Common myeloid progenitor, CD34-positive (primary cell): ENCODE results near the gene KIF3C.
"Not testable (repeated sequence)": the region's sequence is repeated elsewhere in the genome, so short reads cannot be mapped to it uniquely, and the experiment has no call there.

Experiments used
- CTCF ChIA-PET: fragments of 350-600 bp; sonication (Branson Sonifier 250); formaldehyde crosslinking; loops from one replicate; lab custom pipeline; 2021; ENCODE audit warnings: antibody characterized with exemption; lab: Charles Lee
- POLR2A ChIA-PET: fragments of 350-600 bp; sonication (Branson Sonifier 250); formaldehyde crosslinking; loops from one replicate; lab custom pipeline; 2021; ENCODE audit warnings: antibody characterized with exemption; lab: Charles Lee
- DNase-seq, 3 donors: peaks; one replicate each; pipeline versions ENCODE4 v3.0.0 to v3.0.0-alpha.2; 2013
- H3K27ac ChIP-seq, 2 experiments: 1 replicate in 1 of 2; 2 replicates in 1 of 2; pipeline ENCODE4 v1.7.0; 2013; ENCODE audit warnings: inconsistent platforms in 2 of 2, low read length in 2 of 2, mild to moderate bottlenecking in 2 of 2, low read depth in 1 of 2, moderate library complexity in 1 of 2; ENCODE audit not compliant: severe bottlenecking in 2 of 2, insufficient read depth in 1 of 2, poor library complexity in 1 of 2
- H3K27me3 ChIP-seq, 5 experiments: replicated peaks in 2 of 5; 1 replicate in 3 of 5; 2 replicates in 2 of 5; pipeline versions ENCODE4 v1.6.1 to v1.7.0; 2013; ENCODE audit warnings: low read length in 4 of 5, mild to moderate bottlenecking in 2 of 5, moderate library complexity in 2 of 5, inconsistent platforms in 1 of 5; ENCODE audit not compliant: insufficient read depth in 5 of 5, control insufficient read depth in 4 of 5
- H3K36me3 ChIP-seq, 4 experiments: 1 replicate in 2 of 4; 2 replicates in 2 of 4; pipeline versions ENCODE4 v1.6.1 to v1.7.0; 2013; ENCODE audit warnings: low read length in 3 of 4, control low read depth in 1 of 4, mild to moderate bottlenecking in 1 of 4; ENCODE audit not compliant: control insufficient read depth in 4 of 4, insufficient read depth in 4 of 4
- H3K4me1 ChIP-seq, 4 experiments: 1 replicate in 3 of 4; 2 replicates in 1 of 4; pipeline versions ENCODE4 v1.6.1 to v1.7.1; 2013; ENCODE audit warnings: low read length in 3 of 4, mild to moderate bottlenecking in 3 of 4, control low read depth in 1 of 4, inconsistent platforms in 1 of 4, moderate library complexity in 1 of 4; ENCODE audit not compliant: control insufficient read depth in 4 of 4, insufficient read depth in 4 of 4; ENCODE audit errors: control extremely low read depth in 1 of 4
- H3K4me3 ChIP-seq, 7 experiments: 1 replicate in 4 of 7; 2 replicates in 3 of 7; pipeline versions ENCODE4 v1.5.1 to v1.7.0; 2013; ENCODE audit warnings: mild to moderate bottlenecking in 7 of 7, low read length in 6 of 7, moderate library complexity in 6 of 7, inconsistent platforms in 2 of 7, low read depth in 2 of 7, control low read depth in 1 of 7; ENCODE audit not compliant: insufficient read depth in 4 of 7, control insufficient read depth in 1 of 7; ENCODE audit errors: extremely low read depth in 1 of 7
- H3K9me3 ChIP-seq, 5 experiments: 1 replicate in 4 of 5; 2 replicates in 1 of 5; pipeline versions ENCODE4 v1.6.1 to v1.7.1; 2013; ENCODE audit warnings: low read length in 4 of 5, mild to moderate bottlenecking in 2 of 5, inconsistent platforms in 1 of 5, low read depth in 1 of 5, moderate library complexity in 1 of 5; ENCODE audit not compliant: control insufficient read depth in 4 of 5, insufficient read depth in 2 of 5; ENCODE audit errors: control extremely low read depth in 1 of 5
- WGBS: methylation state at CpG from one replicate; pipeline ENCODE4 v1.1.5; 2013; ENCODE audit not compliant: insufficient coverage; 5-methylcytosine and 5-hydroxymethylcytosine counted together

Gene KIF3C

GRCh38 chr2:25915944-25916772 is 66.1 kb downstream of the KIF3C start:
- CTCF ChIA-PET = interaction anchor here (1.2 to 1.9 kb wide), 5 partner anchors 34 to 64 kb away, joined by 3 to 7 read pairs (median 3); partner anchors contain the start of gene ASXL2
- H3K36me3 ChIP-seq, H3K27ac ChIP-seq, H3K27me3 ChIP-seq, H3K9me3 ChIP-seq: not testable (repeated sequence)
- peak; percentile 85 to 97 (median 95) for DNase-seq
- POLR2A ChIA-PET = interaction anchor here (0.8 kb wide), 1 partner anchor 37 kb away, joined by 3 read pairs; no protein-coding TSS in a partner anchor
- Histone ChIP-seq H3K4me1 (peaks cover 0 to 18% (median 14%) of the 10 kb centered on the region in 4 experiments), H3K4me3 (peak overlapping the region in 4 of 7 experiments; percentile 30 to 50 (median 40))
- 0% methylated on average over 6 of the region's 16 CpGs for WGBS

DNA sequence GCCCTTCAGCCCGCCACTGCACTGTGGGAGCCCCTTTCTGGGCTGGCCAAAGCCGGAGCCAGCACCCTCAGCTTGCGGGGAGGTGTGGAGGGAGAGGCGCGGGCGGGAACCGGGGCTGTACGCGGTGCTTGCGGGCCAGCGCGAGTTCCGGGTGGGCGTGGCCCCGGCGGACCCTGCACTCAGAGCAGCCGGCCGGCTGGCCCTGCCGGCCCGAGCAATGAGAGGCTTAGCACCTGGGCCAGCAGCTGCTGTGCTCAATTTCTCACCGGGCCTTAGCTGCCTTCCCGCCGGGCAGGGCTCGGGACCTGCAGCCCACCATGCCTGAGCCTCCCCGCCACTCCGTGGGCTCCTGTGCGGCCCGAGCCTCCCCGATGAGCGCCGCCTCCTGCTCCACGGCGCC is 66.9 kb downstream of the KIF3C start:
- H3K27me3 ChIP-seq, H3K36me3 ChIP-seq, POLR2A ChIA-PET, H3K9me3 ChIP-seq, H3K4me3 ChIP-seq, DNase-seq, H3K27ac ChIP-seq: not testable (repeated sequence)
- 97% methylated on average over 25 of the region's 33 CpGs for WGBS
- H3K4me1 ChIP-seq = peaks cover 0 to 18% (median 14%) of the 10 kb centered on the region in 4 experiments
- CTCF ChIA-PET = interaction anchor here (1.2 to 1.9 kb wide), 3 partner anchors 37 to 45 kb away, joined by 3 to 4 read pairs (median 3); partner anchors contain the start of gene ASXL2

GRCh38 chr2:25913696-25913973 is 68.7 kb downstream of the KIF3C start:
- peaks cover 0 to 18% (median 14%) of the 10 kb centered on the region in 4 experiments for H3K4me1 ChIP-seq

GRCh38 chr2:25912851-25913695 is 69.2 kb downstream of the KIF3C start:
- no peak overlapping the region for H3K4me3 ChIP-seq
- no peak for DNase-seq
- no peaks in the 10 kb centered on the region for H3K27me3 ChIP-seq
- no peaks in the 10 kb centered on the region for H3K9me3 ChIP-seq
- POLR2A ChIA-PET = no interaction called here
- peaks cover 0 to 18% (median 14%) of the 10 kb centered on the region in 4 experiments for H3K4me1 ChIP-seq
- 87% methylated on average over 4 of the region's 10 CpGs for WGBS
- CTCF ChIA-PET = interaction anchor here (1.8 kb wide), 1 partner anchor 59 kb away, joined by 5 read pairs; no protein-coding TSS in a partner anchor
- no peak overlapping the region for H3K27ac ChIP-seq
- no peaks in the 10 kb centered on the region for H3K36me3 ChIP-seq

More at GRCh38 chr2:25913696-25913973, 68.7 kb downstream of the KIF3C start:
- H3K27ac ChIP-seq, DNase-seq, H3K4me3 ChIP-seq, POLR2A ChIA-PET, H3K9me3 ChIP-seq, H3K27me3 ChIP-seq, CTCF ChIA-PET, H3K36me3 ChIP-seq: not testable (repeated sequence)
- 93% methylated on average over 3 of the region's 9 CpGs for WGBS

DNA sequence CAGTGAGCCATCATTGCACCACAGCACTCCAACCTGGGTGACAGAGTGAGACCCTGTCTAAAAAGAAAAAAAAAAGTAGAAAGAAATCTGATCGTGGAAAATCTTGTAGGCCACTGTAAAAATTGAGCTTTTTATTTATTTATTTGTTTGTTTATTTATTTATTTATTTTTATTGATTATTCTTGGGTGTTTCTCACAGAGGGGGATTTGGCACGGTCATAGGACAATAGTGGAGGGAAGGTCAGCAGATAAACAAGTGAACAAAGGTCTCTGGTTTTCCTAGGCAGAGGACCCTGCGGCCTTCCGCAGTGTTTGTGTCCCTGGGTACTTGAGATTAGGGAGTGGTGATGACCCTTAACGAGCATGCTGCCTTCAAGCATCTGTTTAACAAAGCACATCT is 72.7 kb downstream of the KIF3C start:
- H3K27ac ChIP-seq, CTCF ChIA-PET, DNase-seq, H3K36me3 ChIP-seq, H3K4me1 ChIP-seq, H3K9me3 ChIP-seq, H3K27me3 ChIP-seq, POLR2A ChIA-PET, H3K4me3 ChIP-seq: not testable (repeated sequence)
- no CpG with 5 or more reads among the region's 5 CpGs for WGBS

DNA sequence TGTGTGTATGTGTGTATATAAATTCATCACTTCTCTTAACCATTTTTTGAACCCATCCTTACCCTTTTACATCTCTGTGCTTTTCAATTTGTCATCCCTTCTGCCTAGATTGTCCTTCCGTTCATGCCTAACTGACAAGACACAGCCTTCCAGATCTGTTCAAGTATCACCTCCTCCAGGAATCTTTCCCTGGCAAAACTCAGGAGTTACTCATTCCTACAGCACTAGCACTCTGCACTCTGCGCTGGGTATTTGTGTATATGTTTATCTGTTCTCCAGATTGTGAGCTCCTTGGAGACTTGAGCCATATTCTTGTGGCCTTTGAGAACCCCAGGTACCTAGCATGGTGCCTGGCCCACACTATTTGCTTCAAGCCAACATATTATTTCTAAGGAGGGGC is 77.2 kb downstream of the KIF3C start:
- no peak overlapping the region for H3K27ac ChIP-seq
- H3K4me1 ChIP-seq = no peaks in the 10 kb centered on the region
- H3K9me3 ChIP-seq = no peaks in the 10 kb centered on the region
- CTCF ChIA-PET = interaction anchor here (0.6 kb wide), 1 partner anchor 45 kb away, joined by 4 read pairs; no protein-coding TSS in a partner anchor
- POLR2A ChIA-PET = no interaction called here
- no peaks in the 10 kb centered on the region for H3K27me3 ChIP-seq
- no peak for DNase-seq
- WGBS = no CpG with 5 or more reads among the region's 2 CpGs
- H3K36me3 ChIP-seq = no peaks in the 10 kb centered on the region
- no peak overlapping the region for H3K4me3 ChIP-seq
